Activated effector memory CD4-positive, alpha-beta T cell treated with Interleukin-2 at 50 U/mL for 16 hours (primary cell): ENCODE results near the gene LCE1C.

ENCODE experiments used
- DNase-seq: peaks from one replicate; pipeline ENCODE4 v3.0.0-alpha.2; 2020

The LCE1C gene

DNA sequence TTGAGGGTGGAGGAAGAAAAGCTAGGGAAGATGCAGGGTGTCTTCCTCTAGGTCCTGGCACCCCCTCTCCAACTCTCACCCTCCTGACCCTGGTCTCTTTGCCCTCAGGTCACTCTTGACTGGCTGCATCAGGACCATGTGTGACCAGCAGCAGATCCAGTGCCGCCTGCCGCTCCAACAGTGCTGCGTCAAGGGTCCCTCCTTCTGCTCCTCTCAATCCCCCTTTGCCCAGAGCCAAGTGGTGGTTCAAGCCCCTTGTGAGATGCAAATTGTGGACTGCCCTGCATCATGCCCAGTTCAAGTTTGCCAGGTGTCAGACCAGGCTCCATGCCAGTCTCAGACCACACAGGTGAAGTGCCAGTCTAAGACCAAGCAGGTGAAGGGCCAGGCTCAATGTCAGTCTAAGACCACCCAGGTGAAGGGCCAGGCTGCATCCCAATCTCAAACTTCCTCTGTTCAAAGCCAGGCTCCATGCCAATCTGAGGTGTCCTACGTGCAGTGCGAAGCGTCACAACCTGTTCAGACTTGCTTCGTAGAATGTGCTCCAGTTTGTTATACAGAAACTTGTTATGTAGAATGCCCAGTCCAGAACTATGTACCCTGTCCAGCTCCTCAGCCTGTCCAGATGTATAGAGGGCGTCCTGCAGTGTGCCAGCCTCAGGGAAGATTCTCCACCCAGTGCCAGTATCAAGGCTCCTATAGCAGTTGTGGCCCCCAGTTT lies 46.8 kb downstream of the LCE1C start:
- no peak for DNase-seq

DNA sequence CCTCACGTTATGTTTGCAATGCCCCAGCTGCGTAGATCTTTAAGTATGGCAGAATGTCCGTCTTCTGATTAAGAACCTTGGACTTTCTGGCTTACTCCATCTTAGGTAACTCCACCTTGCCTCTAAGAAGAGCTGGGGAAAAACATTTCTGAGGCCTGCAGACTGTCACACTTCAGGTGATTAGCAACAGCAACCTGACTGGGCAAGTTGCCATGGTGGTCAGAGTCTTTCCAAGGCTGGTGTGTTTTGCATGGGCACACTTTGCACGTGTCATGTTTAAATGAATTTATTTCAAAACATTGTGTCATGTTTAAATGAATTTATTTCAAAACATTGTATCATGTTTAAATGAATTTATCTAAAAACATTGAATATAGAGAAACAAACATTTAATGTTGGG lies 47.8 kb downstream of the LCE1C start:
- no peak for DNase-seq

DNA sequence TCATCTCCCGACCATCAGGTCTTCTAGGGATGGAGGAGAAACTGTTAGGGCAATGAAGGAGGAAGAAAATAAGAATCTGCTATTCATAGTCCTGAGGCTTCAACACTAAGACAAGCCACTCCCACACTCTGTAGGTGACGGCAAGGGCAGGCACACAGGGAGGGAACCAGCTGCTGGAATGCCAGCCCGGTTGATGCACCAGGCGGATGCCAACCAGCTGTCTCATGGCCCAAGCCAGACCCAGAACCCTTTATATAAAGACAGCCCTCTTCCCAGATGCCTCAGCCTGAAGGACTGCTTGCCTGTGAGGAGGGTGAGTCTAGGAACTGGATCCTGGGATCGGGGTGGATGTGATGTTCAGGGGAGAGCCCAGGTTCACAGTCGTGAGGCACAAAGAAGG lies 48.7 kb downstream of the LCE1C start, which contains the start of gene KPRP:
TSS of gene KPRP (plus strand) at position 279 of the 400 bp plus-strand sequence. CDS start 1,564 bp downstream, outside the sequence.
- no peak for DNase-seq

DNA sequence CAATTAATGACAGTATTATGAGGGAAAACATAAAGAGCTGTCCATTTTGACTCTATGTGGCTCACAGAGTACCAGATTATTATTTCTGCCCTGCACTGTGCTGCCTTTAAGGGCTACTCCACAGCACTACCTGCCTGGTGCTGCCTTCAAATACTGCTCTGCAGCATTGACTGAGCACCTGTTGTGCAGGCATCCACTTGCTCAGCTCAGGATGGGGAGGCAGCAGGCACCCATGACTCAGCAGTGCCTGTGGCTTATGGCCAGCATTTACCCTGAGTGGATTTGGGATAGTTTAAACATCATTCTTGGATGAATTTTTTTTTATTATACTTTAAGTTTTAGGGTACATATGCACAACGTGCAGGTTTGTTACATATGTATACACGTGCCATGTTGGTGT lies 49.6 kb downstream of the LCE1C start:
- no peak for DNase-seq
